Epidermal melanocyte (primary cell): ENCODE measurements around the gene CTSC.

Source experiments
- DNase-seq: peaks from one replicate; pipeline ENCODE4 v3.0.0; 2011; ENCODE audit warnings: low spot score; ENCODE audit not compliant: insufficient read length

The CTSC gene

DNA sequence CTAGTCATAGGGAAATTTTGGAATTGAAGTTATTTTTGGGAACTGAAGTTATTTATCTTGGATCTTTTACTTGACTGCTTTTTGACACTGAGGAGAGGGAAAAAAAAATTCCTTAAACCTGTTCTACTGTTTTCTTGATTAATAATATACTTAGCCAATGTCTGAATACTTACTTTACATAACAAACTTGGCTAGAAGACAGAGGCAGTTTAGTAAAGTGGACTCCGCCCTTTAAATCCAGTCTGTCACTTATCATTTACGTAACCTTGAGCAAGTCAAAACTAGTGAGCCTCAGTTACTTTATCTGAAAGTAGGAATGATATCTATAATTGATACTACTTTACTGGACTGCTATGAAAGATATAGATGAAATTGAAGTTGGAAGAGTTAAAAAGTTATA lies 19.5 kb downstream of the CTSC start:
- DNase-seq: no peak

DNA sequence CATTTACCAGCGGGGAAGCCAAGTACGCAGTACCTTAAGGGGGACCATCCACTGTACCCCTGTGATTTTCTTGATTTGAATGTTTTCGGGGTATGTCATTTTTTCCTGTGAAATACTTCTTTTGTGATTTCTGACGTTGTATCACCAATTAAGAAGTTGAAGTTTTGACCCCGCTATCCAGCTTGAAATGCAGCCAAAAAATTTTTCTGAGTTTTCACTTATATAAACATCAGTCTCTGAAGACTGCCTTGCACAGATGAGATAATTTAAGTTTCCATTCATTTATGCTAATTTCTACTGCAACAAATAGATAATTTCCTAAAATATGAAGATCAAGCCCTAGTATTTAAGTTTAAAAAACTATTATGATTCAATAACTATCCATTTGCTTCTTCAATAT lies 20.0 kb downstream of the CTSC start:
- no peak for DNase-seq

DNA sequence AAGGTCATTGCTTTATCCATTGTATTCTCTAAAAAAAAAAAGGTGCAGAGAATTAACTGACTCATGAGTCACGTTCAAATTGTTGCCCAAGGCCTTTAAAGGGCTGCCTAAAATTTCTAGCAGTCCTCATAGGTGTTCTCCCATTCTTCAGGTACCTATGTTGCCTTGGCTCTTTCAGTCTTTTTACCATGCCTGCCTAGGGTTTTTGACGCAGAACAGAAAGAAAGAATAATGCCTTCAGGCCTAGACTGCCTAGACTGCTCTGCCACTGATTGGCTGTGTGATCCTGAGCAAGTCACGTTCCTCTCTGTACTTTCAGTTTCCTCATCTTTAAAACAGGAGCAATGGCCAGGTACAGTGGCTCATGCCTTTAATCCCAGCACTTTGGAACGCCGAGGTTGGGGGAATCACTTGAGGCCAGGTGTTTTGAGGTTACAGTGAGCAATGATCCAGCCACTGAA lies 21.5 kb downstream of the CTSC start:
- no peak for DNase-seq

DNA sequence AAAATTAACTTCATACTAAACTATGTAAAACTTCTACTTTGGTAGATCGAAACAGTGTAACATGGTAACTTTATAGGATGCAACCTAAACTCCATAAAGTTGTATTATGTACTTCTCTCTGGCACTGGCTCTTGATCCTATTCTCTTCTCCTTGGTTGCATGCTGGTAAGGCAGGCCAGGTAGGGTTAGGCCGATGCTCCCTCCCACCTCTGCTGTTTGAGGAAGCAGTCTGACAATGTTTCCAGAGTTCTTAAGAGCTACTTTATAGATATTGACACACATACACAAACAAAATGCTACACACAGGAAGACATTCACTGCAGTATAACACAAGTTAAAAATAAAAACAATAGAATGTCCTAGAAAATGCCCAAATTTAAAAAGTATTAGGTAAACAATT lies 22.5 kb downstream of the CTSC start:
- DNase-seq: no peak

DNA sequence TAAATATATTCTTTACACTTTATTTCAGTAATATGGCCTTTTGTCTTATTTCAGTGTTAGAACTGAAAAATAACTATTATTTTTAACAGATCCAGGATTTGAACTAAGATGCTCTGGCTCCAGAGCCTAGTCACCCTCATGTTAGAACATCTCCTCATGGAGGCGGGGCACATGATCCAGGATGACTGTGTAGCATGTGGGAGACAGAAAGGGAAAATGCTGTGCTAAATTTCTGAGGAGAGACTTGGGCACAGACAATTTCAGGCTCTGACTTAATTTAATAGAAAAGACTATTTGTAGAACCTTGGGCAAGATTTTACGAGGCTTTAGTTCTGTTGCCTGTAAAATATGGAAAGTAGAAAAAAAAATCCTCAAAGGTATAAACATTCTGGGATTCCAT lies 24.1 kb downstream of the CTSC start:
- no peak for DNase-seq

DNA sequence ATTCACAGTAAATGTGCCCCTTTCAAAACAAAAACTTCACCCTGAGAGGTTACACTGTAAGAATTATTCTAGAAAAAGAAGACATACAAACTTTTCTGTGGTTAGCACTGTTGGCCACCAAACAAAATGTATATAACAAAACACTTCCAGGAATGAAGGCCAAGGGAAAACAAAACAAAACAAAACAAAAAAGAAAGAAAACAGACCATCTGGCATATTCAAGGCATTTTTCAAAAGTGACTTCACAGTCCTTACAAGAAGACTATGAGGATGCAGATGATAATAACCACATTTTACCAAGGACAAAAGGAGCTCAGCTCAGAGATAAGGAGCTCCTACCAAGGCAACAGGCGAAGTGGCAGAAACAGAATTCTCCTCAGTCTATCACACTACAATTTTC lies 24.9 kb downstream of the CTSC start:
- DNase-seq: no peak

DNA sequence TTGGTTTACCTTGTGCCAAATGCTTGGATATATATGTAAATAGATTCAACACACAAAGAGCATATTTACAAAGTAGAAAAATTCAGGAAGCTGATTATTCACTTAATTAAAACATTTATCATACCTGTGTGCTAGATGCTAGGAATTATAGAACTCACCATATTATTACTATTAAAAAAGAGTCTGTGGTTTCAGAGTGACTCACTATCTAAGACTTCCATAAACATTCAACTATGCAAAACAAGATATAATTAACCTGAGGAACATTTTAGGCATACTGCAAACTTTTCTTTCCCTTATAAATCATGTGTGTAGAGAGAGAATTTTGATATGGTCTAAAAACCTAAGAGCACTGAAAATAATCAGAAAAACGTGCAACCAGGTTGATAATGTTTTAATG lies 27.3 kb downstream of the CTSC start:
- DNase-seq: no peak

DNA sequence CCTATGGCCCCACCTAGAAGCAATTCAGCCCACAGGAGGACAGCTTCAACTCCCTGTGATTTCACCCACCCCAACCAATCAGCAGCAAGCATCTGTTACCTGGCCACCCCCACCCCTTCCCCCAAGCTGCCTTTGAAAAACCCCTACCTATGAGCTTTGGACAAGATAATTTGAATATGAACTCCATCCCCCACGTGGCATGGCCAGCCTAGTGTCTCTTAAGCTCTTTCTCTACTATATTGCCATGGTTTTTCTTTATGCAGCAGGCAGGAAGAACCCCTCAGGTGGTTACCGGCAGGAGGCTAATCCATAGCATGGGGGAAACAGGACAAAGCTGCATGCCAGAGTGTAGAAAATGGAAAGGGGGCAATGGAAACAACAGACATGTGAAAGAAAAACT lies 29.0 kb downstream of the CTSC start:
- no peak for DNase-seq

DNA sequence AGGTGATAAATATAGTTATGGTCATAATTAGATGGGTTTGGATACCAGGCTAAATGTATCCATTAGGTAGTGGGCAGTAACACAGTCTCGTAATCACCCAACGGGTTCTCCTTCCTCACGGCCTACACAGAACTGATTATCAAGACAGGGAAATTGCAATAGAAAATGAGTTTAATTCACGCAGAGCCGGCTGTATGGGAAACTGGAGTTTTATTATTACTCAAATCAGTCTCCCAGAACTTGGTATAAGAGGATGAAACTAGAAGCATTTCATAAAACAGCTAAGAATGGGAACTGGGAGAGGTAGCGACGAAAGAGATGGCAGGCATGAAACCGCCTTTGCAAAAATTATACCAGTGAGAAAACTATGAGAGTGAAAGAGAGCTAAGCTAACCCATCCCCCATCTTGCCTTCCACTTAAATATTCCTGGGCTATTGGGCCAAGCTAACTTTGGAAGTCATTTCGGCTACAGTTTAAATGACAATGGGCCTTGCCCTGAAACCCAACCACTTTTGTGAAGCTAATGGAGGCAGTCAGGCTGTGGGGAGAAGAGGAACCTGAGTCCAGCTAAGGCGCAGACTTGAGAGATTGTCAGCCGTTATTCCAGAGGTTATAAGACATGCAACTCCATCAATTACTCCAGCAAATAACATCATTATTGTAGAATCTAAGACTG lies 29.6 kb downstream of the CTSC start:
- DNase-seq: no peak

DNA sequence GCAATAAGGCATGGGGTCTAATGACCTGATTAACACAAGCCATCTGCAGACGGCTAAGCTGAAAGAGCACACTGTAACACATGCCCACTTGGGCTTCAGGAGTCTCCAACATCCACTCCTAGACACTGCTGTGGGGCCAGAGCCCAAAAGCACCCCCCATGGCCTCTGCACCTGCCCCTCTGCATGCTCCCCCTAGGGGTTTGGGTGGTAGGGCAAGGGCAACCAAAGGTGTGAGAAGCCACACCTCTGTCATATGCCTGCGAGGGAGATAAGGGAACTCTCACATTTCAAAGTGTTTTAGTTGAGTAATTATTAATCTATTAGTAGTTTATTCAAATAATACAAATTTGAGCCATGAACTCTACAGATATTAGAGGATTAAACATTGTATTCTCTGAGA lies 30.8 kb downstream of the CTSC start:
- DNase-seq: no peak

DNA sequence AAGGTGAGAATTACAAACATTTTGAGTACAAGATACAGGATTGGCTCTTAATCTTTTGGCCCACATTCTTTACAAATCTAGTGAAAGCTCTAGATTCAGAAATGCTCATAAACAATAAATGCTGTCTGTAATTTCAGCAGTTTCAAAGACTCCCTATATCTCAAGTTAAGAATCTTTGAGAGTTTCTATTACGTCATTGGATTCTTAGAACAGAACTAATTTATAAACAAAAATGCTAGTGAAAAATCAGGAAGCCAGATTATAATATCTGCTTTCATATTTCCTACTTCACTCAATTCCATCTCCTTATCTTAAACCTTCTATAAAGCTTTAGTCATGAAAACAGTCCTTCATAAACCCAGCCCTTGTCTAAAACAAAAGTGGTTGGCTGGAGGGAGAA lies 32.1 kb downstream of the CTSC start:
- DNase-seq: no peak

DNA sequence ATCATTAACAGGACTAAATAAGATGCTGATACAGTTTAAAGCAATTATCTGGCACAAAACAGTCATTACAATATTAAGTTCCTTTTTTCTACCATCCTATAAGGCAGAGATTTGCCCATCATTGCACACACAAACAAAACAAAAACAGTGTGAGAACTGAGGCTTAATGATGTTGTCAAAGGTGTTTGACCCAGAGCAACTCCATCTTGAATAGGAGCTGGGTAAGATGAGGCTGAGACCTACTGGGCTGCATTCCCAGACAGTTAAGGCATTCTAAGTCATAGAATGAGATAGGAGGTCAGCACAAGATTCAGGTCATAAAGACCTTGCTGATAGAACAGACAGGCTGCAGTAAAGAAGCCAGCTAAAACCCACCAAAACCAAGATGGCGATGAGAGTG lies 33.2 kb downstream of the CTSC start:
- DNase-seq: no peak

DNA sequence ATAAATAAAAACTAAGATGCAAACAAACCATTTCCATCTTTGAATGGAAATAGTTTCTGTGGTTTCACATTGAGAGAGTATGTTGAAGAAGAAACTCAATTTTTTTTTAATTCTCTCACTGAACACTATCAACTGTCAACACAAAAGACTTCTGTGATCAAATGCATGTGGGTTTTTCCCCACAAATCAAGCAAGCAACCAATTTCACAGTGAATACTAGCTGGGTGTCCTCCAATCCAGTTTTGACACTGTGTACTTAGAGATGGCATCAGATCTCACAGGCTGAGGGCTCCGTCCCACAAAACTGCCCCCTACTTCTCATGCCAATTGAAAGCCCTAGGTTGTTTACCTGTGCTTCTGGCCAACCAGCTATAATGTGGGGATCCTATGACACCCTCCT lies 34.5 kb downstream of the CTSC start:
- DNase-seq: no peak

DNA sequence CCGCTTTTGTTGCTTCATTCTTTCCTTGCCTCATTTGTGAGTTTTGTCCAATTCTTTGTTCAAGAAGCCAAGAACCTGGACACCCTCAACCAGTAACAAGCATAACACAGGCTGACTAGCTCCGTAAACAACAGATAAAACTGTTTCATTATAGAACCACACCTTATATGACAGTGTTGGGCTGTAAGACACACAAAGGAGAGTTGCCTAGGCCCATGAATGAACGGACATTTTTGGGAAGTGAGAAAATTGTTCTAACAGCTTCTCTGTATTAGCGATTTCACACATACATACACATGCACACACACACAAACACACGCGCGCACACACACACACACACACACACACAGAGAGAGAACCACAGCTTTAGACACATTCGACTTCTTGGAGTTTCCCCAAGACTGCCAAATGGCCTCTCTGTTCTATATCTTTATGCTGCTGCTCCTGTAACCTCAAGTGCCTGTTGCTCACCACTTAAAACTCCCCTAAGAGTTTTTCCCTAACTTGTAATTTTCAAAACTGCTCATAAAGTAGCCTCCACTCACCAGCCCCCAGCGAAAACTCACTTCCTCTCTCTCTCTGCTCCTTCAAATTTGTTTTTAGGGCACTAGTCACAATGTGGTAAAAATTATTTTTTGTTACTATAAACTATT lies 35.9 kb downstream of the CTSC start:
- DNase-seq: no peak

DNA sequence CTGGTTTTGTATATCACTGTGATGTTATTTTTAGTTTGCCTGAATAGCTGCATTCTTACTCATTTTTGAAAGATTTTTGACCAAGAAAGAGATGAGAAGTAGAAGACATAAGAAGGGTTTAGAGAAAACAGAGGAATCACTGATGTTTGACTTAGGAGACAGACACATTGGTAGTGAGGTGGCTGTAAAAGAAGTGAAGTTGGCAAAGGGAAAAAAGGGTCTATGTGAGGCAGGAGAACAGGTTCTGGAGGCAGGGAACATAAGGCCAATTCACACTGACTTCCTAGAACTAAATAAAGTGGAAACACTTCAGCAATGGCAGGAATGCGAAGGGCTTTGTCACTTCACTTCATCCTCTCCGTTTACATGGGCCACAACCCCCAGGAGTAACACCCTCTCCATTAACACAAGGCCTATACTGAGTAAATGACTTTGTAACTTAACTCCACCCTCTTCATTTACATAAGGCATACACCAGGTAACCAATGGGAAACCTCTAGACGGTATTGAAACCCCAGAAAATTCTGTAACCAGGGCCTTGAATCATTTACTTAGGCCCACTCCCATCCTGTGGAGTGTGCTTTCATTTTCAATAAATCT lies 36.5 kb downstream of the CTSC start:
- no peak for DNase-seq

DNA sequence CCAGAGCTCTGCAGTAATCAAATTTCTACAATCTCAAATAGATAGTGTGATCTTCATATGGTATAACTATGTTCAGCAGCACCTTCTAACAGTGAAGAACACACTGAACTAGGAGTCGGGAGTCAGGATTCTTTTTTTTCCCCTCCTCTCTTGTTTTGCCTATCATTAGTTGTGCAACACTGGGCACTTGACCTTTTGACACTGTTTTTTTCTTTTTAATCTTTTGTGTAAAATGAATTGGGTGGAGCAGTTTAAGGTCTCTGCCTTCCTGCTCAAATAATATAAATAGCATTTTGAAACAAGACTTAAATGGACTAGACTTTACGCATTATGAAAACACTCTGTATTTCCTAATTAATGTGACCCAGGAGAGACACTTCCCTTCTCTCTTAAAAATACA lies 39.7 kb downstream of the CTSC start:
- no peak for DNase-seq

DNA sequence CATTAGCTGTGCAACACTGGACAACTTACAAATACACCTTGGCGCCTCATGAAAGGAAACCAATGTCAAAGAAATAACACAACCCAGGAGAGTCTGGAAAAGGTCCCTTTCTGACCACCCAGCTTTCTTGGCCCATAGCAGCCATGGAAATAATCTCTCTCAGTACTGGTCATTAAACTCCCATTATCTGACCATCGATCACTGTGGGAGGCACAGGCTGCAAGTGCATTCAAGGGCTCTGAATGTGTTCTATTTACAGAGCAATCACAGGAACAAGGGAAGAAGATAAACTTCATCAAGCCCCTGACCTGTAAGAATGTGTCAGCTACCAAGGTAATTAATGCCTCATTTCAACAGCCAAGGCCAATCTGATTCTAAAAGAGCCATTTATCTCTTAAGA lies 40.1 kb downstream of the CTSC start:
- DNase-seq: no peak

DNA sequence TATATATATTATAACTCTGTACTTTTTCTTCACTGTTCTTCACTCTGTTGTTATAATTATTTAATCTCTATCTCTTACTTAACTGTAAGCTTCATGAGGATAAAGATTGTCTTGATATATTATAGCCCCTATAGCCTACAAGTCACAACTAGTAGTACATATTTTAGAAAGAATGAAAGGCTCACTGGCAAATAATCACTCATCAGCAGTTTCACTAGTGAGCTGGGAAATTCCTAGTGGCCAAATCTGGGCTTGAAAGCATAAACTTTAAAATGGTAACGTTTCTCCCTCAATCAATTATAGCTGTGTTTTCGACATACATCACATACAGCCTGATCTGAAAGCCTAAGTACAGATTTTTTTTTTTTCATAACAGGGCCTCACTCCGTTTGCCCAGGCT lies 42.5 kb downstream of the CTSC start:
- no peak for DNase-seq

DNA sequence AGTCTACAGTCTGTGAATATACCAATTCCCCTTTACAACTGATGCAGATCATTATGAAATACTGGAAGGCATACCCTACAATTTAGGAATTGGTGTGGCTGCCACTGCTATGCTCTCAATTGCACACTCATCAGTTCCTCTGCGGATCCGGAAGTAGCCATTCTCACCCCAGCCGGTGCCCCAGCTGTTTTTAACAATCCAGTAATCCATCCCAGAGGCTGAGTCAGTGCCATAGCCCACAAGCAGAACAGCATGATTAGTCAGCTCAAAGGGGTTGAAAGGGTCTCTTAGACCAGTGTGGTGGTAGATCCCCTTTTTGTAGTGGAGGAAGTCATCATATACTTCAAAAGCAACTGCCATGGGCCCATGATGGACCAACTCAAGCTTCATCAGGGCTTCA lies 43.6 kb downstream of the CTSC start:
- no peak for DNase-seq

DNA sequence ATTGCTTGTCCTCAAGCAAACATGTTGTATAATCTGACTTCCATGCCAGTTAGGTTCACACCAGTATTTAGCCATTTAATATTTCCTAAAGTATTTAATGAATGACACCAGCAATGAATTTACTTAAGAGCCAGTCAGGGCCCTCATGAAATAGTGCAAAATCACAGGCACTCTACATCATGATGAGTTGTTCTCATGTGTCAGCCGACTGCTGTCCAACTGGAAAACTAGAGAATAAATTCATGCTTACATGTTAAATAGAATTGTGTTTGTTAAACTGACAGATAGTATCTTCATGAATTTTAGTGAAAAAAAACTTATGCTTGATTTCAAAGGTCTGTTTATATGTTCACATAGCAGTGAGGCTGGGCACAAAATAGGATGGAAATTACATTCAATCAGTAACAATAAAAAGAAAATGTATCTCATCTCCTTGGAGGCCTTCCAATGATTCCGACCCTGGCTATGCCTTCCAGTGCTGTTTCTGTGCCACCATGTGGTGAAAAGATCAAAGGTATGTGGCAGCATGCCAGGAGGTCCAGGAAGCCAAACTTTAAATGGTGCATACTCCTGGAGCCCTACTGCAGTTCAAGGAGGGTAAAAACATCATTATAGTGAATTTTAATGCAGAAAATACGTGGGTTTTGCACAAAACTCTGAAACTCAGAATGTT lies 45.2 kb downstream of the CTSC start:
- peak; percentile 27 for DNase-seq

DNA sequence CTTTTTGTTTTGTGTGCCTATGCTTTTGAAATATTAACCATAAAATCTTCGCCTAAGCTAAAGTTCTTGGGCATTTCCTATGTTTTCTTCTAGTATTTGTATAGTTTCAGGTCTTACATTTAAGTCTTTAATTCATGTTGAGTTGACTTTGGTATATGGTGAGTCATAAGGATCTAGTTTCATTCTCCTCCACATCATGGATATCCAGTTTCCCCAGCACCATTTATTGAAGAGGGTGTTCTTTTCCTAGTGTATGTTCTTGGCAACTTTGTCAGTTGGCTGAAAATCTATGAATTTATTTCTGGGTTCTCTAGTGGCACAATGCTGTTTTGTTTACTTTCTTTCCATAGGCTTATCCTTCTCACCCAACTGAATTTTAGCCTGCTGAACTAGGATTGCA lies 49.0 kb downstream of the CTSC start:
- DNase-seq: no peak

DNA sequence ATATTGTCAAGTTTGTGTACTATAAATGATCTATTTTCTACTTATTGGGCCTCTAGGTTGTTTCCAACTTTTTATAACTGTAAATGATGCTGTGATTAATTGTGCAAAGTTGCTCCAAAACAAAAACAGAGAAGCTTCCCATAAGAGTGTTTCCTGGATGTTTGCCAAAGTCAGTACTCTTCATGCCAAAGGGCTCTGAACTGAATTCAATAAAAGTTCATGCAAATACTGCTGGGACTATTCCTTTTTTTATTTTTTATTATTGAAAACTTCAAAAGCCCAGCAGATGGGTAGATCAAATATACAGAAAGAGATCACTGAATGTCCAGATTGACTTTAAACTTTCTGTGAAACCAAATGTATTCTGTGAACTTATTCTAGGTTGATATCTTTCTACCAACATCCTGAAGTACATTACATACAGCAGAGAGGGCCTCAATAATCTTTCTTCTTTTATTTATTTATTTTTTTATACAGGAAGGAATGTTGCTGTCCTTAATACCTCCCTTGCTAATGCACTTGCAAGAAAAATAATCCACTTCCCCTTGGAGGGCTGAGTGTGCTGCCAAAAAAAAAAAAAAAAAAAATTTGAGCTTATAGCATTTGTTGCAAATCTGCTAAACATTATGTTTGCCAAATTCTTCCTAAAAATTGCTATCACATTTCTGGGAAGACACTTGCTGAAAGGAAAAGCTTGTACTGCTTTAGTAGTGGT lies 53.0 kb downstream of the CTSC start:
- DNase-seq: no peak
